ENCODE measurements around the gene NRXN3.

DNA sequence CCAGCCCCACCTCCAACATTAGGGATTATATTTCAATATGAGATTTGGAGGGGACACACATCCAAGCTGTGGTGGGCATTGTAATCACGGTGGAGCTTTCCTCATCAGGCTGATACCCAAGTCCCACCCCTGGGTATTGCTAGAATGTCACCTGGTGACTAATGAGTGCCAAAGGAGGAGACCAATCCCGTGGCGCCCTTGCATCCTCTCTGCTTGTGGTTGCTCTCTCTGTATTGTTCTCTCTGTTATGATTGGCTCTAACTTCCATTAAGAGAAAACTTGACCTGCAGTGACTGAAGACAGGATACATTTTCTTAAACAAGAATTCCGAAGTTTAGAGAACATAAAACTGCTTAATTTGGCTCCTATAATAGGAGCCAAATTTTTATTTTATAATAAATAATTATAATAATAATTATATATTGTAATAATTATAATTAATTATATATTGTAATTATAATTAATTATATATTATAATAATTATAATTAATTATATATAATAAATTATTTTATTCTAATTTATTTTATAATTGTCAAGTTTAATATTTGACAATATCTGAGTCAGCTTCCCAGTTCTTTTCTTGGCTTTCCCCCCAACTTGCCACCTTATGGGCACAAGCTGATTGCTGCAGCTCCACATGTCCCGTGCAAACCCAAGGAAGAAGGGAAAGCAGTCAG, 1621.0 kb downstream of the NRXN3 start:
- TF ChIP-seq, protein P1, sequence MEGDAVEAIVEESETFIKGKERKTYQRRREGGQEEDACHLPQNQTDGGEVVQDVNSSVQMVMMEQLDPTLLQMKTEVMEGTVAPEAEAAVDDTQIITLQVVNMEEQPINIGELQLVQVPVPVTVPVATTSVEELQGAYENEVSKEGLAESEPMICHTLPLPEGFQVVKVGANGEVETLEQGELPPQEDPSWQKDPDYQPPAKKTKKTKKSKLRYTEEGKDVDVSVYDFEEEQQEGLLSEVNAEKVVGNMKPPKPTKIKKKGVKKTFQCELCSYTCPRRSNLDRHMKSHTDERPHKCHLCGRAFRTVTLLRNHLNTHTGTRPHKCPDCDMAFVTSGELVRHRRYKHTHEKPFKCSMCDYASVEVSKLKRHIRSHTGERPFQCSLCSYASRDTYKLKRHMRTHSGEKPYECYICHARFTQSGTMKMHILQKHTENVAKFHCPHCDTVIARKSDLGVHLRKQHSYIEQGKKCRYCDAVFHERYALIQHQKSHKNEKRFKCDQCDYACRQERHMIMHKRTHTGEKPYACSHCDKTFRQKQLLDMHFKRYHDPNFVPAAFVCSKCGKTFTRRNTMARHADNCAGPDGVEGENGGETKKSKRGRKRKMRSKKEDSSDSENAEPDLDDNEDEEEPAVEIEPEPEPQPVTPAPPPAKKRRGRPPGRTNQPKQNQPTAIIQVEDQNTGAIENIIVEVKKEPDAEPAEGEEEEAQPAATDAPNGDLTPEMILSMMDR (IDR thresholded peaks at IDR 0.05) = no peak
- no peak for TF ChIP-seq SIN3A (IDR thresholded peaks at IDR 0.05; ENCODE audit: borderline replicate concordance, insufficient read depth, low read depth, low read length)

All from Panc1 (cell line).